CD4-positive, CD25-positive, alpha-beta regulatory T cell (primary cell): ENCODE results near the gene GFRA4. TPM values are rescaled to one million over a fixed set of nuclear protein-coding genes. Genes with fewer than 3 reads are reported as not detected.
A peak's percentile ranks its signal among the peaks of the same experiment; 100 is the strongest.

Source experiments
- ATAC-seq, 2 donors: fragments of 150-1000 bp; cut with Tn5 transposase; one replicate each; pipeline ENCODE4 v1.10.0; 2021; ENCODE audit warnings: low read depth in 2 of 2, moderate number of reproducible peaks in 2 of 2, moderate library complexity in 1 of 2
- DNase-seq, 3 donors: peaks; one replicate each; pipeline versions ENCODE4 v3.0.0 to v3.0.0-alpha.2; 2012 to 2022; ENCODE audit warnings: mixed read lengths in 1 of 3
- H3K27ac ChIP-seq: one replicate; pipeline ENCODE4 v1.7.0; 2013; ENCODE audit warnings: mild to moderate bottlenecking, low read length; ENCODE audit not compliant: insufficient read depth, poor library complexity, severe bottlenecking
- H3K27me3 ChIP-seq: one replicate; pipeline ENCODE4 v1.7.0; 2013; ENCODE audit warnings: low read length; ENCODE audit not compliant: control insufficient read depth, insufficient read depth
- H3K36me3 ChIP-seq: one replicate; pipeline ENCODE4 v1.7.0; 2013; ENCODE audit warnings: mild to moderate bottlenecking, low read length, moderate library complexity; ENCODE audit not compliant: control insufficient read depth, insufficient read depth
- H3K4me1 ChIP-seq: 2 replicates; pipeline ENCODE4 v1.7.0; 2013; ENCODE audit warnings: mild to moderate bottlenecking, low read length; ENCODE audit not compliant: insufficient read depth, control insufficient read depth, poor library complexity, severe bottlenecking
- H3K4me3 ChIP-seq: one replicate; pipeline ENCODE4 v1.7.0; 2013; ENCODE audit warnings: low read depth, mild to moderate bottlenecking, low read length, moderate library complexity
- H3K9me3 ChIP-seq, 2 experiments: 1 replicate in 1 of 2; 2 replicates in 1 of 2; pipeline ENCODE4 v1.7.0; 2013; ENCODE audit warnings: low read length in 2 of 2, mild to moderate bottlenecking in 1 of 2, moderate library complexity in 1 of 2; ENCODE audit not compliant: control insufficient read depth in 2 of 2
- H3K27ac Mint-ChIP-seq, 3 donors: one replicate each; pipeline ENCODE4 v1.8.0; 2020 to 2022; ENCODE audit warnings: mild to moderate bottlenecking in 3 of 3, mixed read lengths in 3 of 3, moderate library complexity in 2 of 3
- H3K27me3 Mint-ChIP-seq: one replicate; pipeline ENCODE4 v1.8.0; 2022; ENCODE audit warnings: mild to moderate bottlenecking, mixed read lengths
- H3K36me3 Mint-ChIP-seq: one replicate; pipeline ENCODE4 v1.8.0; 2020; ENCODE audit warnings: mixed read lengths
- H3K4me1 Mint-ChIP-seq, 4 donors: one replicate each; pipeline ENCODE4 v1.8.0; 2020 to 2022; ENCODE audit warnings: mixed read lengths in 4 of 4, mild to moderate bottlenecking in 1 of 4
- H3K4me3 Mint-ChIP-seq, 4 donors: one replicate each; pipeline ENCODE4 v1.8.0; 2020 to 2022; ENCODE audit warnings: mild to moderate bottlenecking in 4 of 4, mixed read lengths in 4 of 4, moderate library complexity in 3 of 4
- H3K9me3 Mint-ChIP-seq, 7 donors: one replicate each; pipeline ENCODE4 v1.8.0; 2020 to 2022; ENCODE audit warnings: mixed read lengths in 7 of 7, mild to moderate bottlenecking in 3 of 7, moderate library complexity in 2 of 7
- polyA plus RNA-seq, 4 donors: library from polyadenylated mRNA; unstranded; fragments of 300-500 nt; fragmentation: Illumina TruSeq; gene quantifications; one replicate each; pipeline ENCODE4 v1.2.3, GENCODE V29; 2021
- total RNA-seq: library from RNA; stranded (reverse); gene quantifications from one replicate; pipeline ENCODE4 v1.2.3, GENCODE V29; 2022

GFRA4 gene
- total and polyA plus RNA-seq, 5 donors from 2014 or later: not detected

DNA sequence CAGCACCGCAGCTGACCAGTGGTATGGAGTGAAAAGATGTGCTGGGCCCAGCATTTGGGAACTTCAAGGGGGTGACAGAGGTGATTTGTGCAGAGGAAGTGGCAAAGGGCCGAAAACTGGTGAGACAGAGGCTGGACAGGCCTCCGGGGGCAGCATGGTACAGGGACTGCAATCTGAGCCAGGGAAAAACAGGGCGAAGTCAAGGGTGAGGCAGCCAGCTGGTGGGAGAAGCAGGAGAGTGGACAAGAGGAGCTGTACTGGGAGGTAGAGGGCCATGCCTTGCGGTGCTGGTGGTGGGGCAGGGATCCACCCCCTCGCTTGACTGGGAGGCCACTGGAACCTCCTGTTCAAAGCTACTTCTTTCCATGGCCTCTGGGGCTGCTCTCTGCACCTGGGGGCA is 7.3 kb upstream of the GFRA4 start:
- H3K4me3 Mint-ChIP-seq: peak overlapping the region in 2 of 4 donors; percentile 22 to 47
- Histone ChIP-seq H3K9me3 (no peaks in the 10 kb centered on the region), H3K4me3 (no peak overlapping the region), H3K4me1 (peaks cover 11% of the 10 kb centered on the region), H3K36me3 (no peaks in the 10 kb centered on the region), H3K27ac (no peak overlapping the region), H3K27me3 (no peaks in the 10 kb centered on the region)
- peaks cover 33% of the 10 kb centered on the region for H3K27me3 Mint-ChIP-seq
- H3K36me3 Mint-ChIP-seq: no peaks in the 10 kb centered on the region
- no peak for ATAC-seq
- peaks cover 0 to 16% (median 7%) of the 10 kb centered on the region in 4 donors for H3K4me1 Mint-ChIP-seq
- H3K9me3 Mint-ChIP-seq: peaks cover 0 to 2% (median 0%) of the 10 kb centered on the region in 7 donors
- H3K27ac Mint-ChIP-seq: no peak overlapping the region
- DNase-seq: no peak

DNA sequence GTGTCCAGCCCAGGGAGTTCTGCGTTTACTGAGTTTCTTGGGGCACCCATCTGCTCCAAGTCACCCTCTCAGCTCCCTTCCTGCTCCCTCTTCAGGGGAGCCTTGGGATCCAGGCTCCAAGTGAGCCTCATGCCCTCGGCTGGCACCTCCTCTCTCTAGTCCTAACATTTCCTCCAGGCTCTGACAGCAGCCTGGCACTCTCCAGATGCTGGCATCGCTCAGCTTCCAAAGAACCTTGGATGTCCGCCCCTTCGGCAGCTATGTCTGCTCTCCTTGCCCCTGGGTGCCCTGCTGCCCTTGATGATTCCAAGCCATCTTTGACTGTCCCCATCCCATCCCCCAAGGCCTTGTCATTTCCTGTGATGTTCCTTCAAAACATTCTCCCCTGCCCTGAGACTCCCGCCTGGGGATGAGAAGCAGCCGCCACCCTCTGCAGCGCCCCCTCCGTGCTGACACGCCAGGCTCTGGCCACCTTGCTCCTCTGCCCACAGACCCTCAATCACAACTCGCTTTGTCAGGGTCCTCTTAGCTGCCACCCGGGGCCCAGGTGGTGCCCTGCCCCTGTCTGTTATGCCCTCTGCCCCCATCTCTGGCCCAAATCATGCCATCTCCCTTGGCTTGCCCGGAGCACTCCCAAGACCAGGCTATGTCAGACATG is 6.6 kb upstream of the GFRA4 start:
- Histone ChIP-seq H3K27me3 (no peaks in the 10 kb centered on the region), H3K4me1 (peaks cover 11% of the 10 kb centered on the region), H3K36me3 (no peaks in the 10 kb centered on the region), H3K9me3 (no peaks in the 10 kb centered on the region), H3K4me3 (no peak overlapping the region), H3K27ac (no peak overlapping the region)
- no peak overlapping the region for H3K4me3 Mint-ChIP-seq
- peaks cover 0 to 2% (median 0%) of the 10 kb centered on the region in 7 donors for H3K9me3 Mint-ChIP-seq
- H3K4me1 Mint-ChIP-seq: peaks cover 0 to 20% (median 11%) of the 10 kb centered on the region in 4 donors
- DNase-seq (no peak), ATAC-seq (no peak)
- no peak overlapping the region for H3K27ac Mint-ChIP-seq
- peaks cover 29% of the 10 kb centered on the region for H3K27me3 Mint-ChIP-seq
- H3K36me3 Mint-ChIP-seq: no peaks in the 10 kb centered on the region

DNA sequence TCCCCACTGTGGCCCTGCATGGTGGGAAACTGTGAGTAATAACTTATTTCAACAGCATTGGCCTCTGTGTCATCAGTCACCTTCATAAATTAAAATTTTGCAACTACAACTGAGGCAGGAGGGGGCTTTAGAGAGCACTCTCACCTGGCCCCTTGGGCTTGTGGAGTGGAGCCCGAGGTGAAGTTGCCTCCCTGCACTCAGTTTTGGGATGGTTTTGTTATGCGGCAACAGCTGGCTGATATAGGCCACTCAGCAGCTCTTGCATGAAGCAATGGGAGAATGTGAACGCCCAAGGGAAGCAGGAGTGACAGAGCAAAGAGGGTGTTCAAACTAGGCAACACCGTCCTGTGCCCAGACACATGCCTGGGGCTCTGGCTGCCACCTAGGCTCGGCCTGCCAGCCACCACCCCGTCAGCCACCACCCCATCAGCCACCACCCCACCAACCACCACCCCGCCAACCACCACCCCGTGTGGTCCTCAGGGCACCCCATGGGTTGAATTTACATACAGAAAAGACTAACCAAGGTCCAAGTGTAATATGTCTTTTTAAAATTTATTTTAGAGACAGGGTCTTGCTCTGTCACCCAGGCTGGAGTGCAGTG is 4.3 kb upstream of the GFRA4 start:
- Mint-ChIP-seq H3K36me3 (no peaks in the 10 kb centered on the region), H3K4me3 (no peak overlapping the region), H3K27ac (no peak overlapping the region), H3K9me3 (no peaks in the 10 kb centered on the region), H3K27me3 (peaks cover 31% of the 10 kb centered on the region), H3K4me1 (peaks cover 0 to 21% (median 11%) of the 10 kb centered on the region in 4 donors)
- Histone ChIP-seq H3K9me3 (no peaks in the 10 kb centered on the region), H3K4me3 (no peak overlapping the region), H3K27ac (no peak overlapping the region), H3K4me1 (peaks cover 9% of the 10 kb centered on the region), H3K27me3 (peaks cover 2% of the 10 kb centered on the region), H3K36me3 (no peaks in the 10 kb centered on the region)
- DNase-seq: no peak
- ATAC-seq: no peak

DNA sequence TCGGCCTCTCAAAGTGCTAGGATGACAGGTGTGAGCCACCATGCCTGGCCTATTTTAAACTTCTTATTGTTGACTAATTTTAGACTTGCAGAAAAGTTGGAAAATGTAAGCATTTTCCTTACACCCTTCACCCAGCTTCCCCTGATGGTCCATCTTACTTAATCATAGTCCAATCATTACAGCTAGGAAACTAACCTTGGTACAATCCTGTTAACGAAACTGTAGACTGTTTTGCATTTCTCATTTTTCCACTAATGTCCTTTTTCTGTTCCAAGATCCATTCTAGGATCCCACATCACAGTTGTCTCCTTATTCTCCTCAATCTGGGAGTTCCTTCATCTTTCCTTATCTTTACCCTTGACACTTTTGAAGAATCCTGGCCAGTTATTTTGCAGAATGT is 659 bp upstream of the GFRA4 start:
- Mint-ChIP-seq H3K36me3 (no peaks in the 10 kb centered on the region), H3K9me3 (peaks cover 0 to 1% (median 0%) of the 10 kb centered on the region in 7 donors), H3K27ac (no peak overlapping the region), H3K4me1 (peaks cover 0 to 31% (median 17%) of the 10 kb centered on the region in 4 donors), H3K4me3 (no peak overlapping the region), H3K27me3 (peaks cover 27% of the 10 kb centered on the region)
- Histone ChIP-seq H3K4me1 (peaks cover 12% of the 10 kb centered on the region), H3K27me3 (peaks cover 3% of the 10 kb centered on the region), H3K9me3 (no peaks in the 10 kb centered on the region), H3K36me3 (no peaks in the 10 kb centered on the region), H3K27ac (no peak overlapping the region), H3K4me3 (no peak overlapping the region)
- ATAC-seq: no peak
- DNase-seq: no peak

DNA sequence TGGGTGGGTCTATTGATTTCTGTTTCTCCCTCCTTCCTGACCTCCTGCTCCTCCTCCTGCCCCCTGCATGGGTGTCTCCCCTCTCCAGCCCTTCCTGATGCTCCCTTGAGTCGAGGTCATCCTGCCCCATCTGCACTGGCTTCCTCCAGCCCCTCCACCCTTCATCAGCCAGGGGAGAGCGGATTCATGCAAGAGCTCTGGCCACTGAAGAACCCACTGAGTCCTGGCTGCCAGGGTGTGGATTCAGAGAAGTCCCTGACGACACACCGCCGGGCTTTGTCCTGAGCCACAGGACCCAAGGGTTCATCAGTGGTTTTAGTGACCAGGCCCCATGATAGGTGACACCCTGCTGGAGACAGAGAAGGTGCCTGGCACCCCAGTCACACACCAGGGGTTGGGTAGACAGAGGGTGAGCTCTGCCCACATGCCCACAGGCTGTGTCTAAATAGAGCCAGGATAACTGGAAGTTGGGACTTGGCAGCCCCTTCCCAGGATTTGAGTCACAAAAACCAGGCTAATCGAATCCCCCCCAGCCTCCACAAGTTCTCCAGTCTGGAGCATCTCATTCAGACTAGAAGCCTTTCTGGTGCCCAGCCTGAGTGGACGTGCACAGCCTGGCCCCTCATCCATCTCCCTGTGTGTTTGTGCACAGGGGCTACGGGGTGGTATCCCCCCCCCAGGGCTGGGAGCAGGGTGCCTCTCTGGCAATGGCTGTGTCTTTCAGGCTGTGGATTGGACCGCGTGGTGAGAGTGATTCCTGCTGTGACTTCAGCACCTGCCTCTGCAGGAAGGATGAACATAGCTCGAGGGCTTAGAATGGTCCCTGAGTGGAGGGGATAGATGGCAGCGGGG is 1.2 kb downstream of the GFRA4 start:
- H3K27ac ChIP-seq: no peak overlapping the region
- H3K27me3 Mint-ChIP-seq: peaks cover 25% of the 10 kb centered on the region
- no peaks in the 10 kb centered on the region for H3K9me3 ChIP-seq
- H3K4me3 ChIP-seq: no peak overlapping the region
- H3K36me3 Mint-ChIP-seq: no peaks in the 10 kb centered on the region
- DNase-seq: no peak
- H3K4me1 Mint-ChIP-seq: peaks cover 0 to 43% (median 16%) of the 10 kb centered on the region in 4 donors
- H3K27ac Mint-ChIP-seq: no peak overlapping the region
- H3K27me3 ChIP-seq: peaks cover 3% of the 10 kb centered on the region
- no peak for ATAC-seq
- no peaks in the 10 kb centered on the region for H3K36me3 ChIP-seq
- no peak overlapping the region for H3K4me3 Mint-ChIP-seq
- H3K4me1 ChIP-seq: peaks cover 12% of the 10 kb centered on the region
- H3K9me3 Mint-ChIP-seq: peaks cover 0 to 1% (median 0%) of the 10 kb centered on the region in 7 donors

DNA sequence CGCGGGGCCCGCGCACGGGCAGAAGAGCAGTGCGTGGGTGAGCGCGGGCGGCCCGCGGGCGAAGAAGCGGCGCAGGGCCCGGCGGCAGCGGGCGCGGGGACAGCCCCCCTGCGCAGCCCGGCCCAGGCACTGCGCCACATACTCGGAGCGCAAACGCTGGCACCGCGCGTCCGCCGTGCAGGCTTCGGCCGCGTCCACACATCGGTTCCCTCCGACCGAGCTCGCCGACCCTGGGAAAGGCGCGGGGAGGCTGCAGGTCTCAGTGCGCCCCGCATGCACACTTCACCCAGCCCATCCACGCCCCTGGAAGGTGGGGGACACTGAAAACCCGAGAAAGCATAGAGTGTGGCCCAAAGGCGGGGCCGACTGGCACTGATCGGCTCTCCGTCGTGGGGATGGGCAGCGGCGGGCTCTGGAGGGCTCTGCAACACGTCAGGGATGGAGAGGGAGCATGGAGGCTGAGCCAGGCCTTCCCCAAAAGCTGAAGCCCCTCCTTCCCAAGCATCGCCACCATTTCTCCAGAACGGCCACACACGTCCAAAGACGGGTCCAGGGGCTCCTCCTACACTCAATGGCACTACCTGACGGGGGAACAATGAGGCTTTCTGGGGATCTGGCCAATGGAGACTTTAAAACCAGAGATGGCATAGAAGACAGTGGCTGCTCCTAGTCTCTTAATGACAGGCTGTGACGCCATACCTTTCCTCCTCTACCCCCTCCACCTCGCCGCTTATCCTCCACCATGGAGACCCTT is 2.0 kb downstream of the GFRA4 start:
- peaks cover 3% of the 10 kb centered on the region for H3K27me3 ChIP-seq
- no peaks in the 10 kb centered on the region for H3K36me3 Mint-ChIP-seq
- H3K9me3 ChIP-seq: no peaks in the 10 kb centered on the region
- H3K4me1 Mint-ChIP-seq: peaks cover 0 to 38% (median 13%) of the 10 kb centered on the region in 4 donors
- no peaks in the 10 kb centered on the region for H3K36me3 ChIP-seq
- H3K27ac Mint-ChIP-seq: no peak overlapping the region
- H3K4me3 Mint-ChIP-seq: no peak overlapping the region
- no peak for ATAC-seq
- peaks cover 0 to 1% (median 0%) of the 10 kb centered on the region in 7 donors for H3K9me3 Mint-ChIP-seq
- no peak overlapping the region for H3K4me3 ChIP-seq
- no peak overlapping the region for H3K27ac ChIP-seq
- H3K4me1 ChIP-seq: peaks cover 9% of the 10 kb centered on the region
- peaks cover 25% of the 10 kb centered on the region for H3K27me3 Mint-ChIP-seq
- no peak for DNase-seq

DNA sequence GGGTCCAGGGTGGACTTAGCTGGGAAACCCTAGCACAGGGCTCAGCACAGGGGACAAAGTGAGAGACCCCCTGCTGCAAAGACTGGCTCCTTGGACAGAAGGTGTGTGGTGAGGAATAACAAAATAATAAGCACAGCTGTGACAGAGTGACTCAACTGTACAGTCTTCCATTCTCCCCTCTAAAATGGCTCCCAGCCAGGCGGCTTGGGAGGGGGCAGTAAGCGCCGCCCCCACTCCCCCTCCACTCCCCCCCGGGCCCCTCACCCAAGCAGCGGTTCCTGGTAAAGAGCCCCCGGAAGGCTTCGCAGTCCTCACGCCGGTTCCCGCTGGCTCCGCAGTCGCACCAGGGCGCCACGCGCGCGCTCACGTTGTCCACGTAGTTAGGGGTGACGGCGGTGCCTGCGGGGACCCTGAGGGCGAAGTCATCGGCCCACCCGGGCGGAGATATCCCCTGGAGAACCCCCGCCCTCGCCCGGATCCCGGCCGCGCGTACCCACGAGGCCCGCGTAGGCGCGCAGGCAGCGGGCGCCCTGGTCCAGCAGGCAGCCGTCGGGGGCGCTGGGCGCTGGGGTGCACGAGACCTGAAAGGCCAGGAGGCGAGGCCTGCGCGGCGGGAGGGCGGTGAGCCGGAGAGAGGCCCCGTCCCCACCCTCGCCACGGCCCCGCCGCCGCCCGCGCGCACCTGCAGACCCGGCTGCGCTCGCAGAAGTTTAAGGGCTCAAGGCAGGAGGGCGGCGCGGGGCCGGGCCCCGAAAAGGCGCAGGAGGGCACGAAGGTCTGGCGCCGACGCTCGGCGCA is 2.7 kb downstream of the GFRA4 start:
- H3K27ac ChIP-seq: no peak overlapping the region
- Mint-ChIP-seq H3K36me3 (no peaks in the 10 kb centered on the region), H3K27ac (no peak overlapping the region), H3K9me3 (peaks cover 0 to 1% (median 0%) of the 10 kb centered on the region in 7 donors), H3K27me3 (peaks cover 25% of the 10 kb centered on the region), H3K4me3 (no peak overlapping the region), H3K4me1 (peaks cover 0 to 31% (median 9%) of the 10 kb centered on the region in 4 donors)
- no peaks in the 10 kb centered on the region for H3K36me3 ChIP-seq
- H3K27me3 ChIP-seq: peaks cover 3% of the 10 kb centered on the region
- H3K4me3 ChIP-seq: no peak overlapping the region
- no peak for DNase-seq
- ATAC-seq: no peak
- H3K9me3 ChIP-seq: no peaks in the 10 kb centered on the region
- peaks cover 3% of the 10 kb centered on the region for H3K4me1 ChIP-seq
